H9 (cell line): ENCODE data around the gene NBEA. TPM values are rescaled to one million over a fixed set of nuclear protein-coding genes. Genes with fewer than 3 reads are reported as not detected.

Experiments
- DNase-seq: peaks from one replicate; pipeline ENCODE4 v3.0.0-alpha.2; 2017
- H2AFZ ChIP-seq: one replicate; pipeline ENCODE4 v1.6.1; 2013; ENCODE audit warnings: mild to moderate bottlenecking, low read length, control low read depth, moderate library complexity
- H2AK5ac ChIP-seq: 2 replicates; pipeline ENCODE4 v1.6.1; 2013; ENCODE audit warnings: low read length, control low read depth, mixed read lengths; ENCODE audit not compliant: insufficient read length
- H2BK120ac ChIP-seq: one replicate; pipeline ENCODE4 v1.6.1; 2013; ENCODE audit warnings: low read depth, mild to moderate bottlenecking, low read length, control low read depth, inconsistent platforms; ENCODE audit not compliant: poor library complexity, severe bottlenecking
- H2BK12ac ChIP-seq: 2 replicates; pipeline ENCODE4 v1.6.1; 2013; ENCODE audit warnings: low read length, control low read depth, mixed read lengths, low read depth; ENCODE audit not compliant: insufficient read length
- H2BK15ac ChIP-seq: 2 replicates; pipeline ENCODE4 v1.6.1; 2013; ENCODE audit warnings: low read depth, low read length, control low read depth
- H2BK20ac ChIP-seq: one replicate; pipeline ENCODE4 v1.6.1; 2013; ENCODE audit warnings: low read depth, mild to moderate bottlenecking, low read length, control low read depth, inconsistent platforms; ENCODE audit not compliant: poor library complexity, severe bottlenecking
- H2BK5ac ChIP-seq: 2 replicates; pipeline ENCODE4 v1.6.1; 2013; ENCODE audit warnings: low read length, control low read depth, mixed read lengths; ENCODE audit not compliant: insufficient read length
- H3K14ac ChIP-seq: 2 replicates; pipeline ENCODE4 v1.6.1; 2013; ENCODE audit warnings: low read length, control low read depth; ENCODE audit not compliant: insufficient read depth
- H3K18ac ChIP-seq: 2 replicates; pipeline ENCODE4 v1.6.1; 2013; ENCODE audit warnings: low read depth, mild to moderate bottlenecking, mixed read lengths, low read length, control low read depth; ENCODE audit not compliant: insufficient read length
- H3K23ac ChIP-seq: 2 replicates; pipeline ENCODE4 v1.6.1; 2013; ENCODE audit warnings: low read length, control low read depth, mixed read lengths, low read depth; ENCODE audit not compliant: insufficient read length
- H3K23me2 ChIP-seq: 2 replicates; pipeline ENCODE4 v1.6.1; 2013; ENCODE audit warnings: low read depth, mild to moderate bottlenecking, mixed read lengths, low read length, control low read depth; ENCODE audit not compliant: insufficient read length, poor library complexity, severe bottlenecking
- H3K27ac ChIP-seq: 2 replicates; pipeline ENCODE4 v1.5.1; 2013; ENCODE audit warnings: low read length, control low read depth, mixed read lengths, low read depth; ENCODE audit not compliant: insufficient read length
- H3K27me3 ChIP-seq: 2 replicates; pipeline ENCODE4 v1.6.1; 2013; ENCODE audit warnings: low read length, control low read depth, inconsistent platforms; ENCODE audit not compliant: insufficient read depth
- H3K4ac ChIP-seq: 2 replicates; pipeline ENCODE4 v1.6.1; 2013; ENCODE audit warnings: low read depth, mild to moderate bottlenecking, control low read depth, inconsistent platforms, low read length, moderate library complexity
- H3K4me1 ChIP-seq: 2 replicates; pipeline ENCODE4 v1.6.1; 2013; ENCODE audit warnings: low read length, control low read depth, inconsistent platforms; ENCODE audit not compliant: insufficient read depth
- H3K4me2 ChIP-seq: 2 replicates; pipeline ENCODE4 v1.6.1; 2013; ENCODE audit warnings: low read length, control low read depth, mixed read lengths; ENCODE audit not compliant: insufficient read length, insufficient read depth
- H3K56ac ChIP-seq: 2 replicates; pipeline ENCODE4 v1.6.1; 2013; ENCODE audit warnings: low read depth, mild to moderate bottlenecking, mixed read lengths, low read length, control low read depth; ENCODE audit not compliant: insufficient read length
- H3K79me1 ChIP-seq: 2 replicates; pipeline ENCODE4 v1.6.1; 2013; ENCODE audit warnings: low read depth, mild to moderate bottlenecking, moderate library complexity, low read length, control low read depth, inconsistent platforms; ENCODE audit not compliant: insufficient read depth, poor library complexity, severe bottlenecking
- H3K79me2 ChIP-seq: 2 replicates; pipeline ENCODE4 v1.6.1; 2013; ENCODE audit warnings: low read length, control low read depth, inconsistent platforms; ENCODE audit not compliant: insufficient read depth
- H3K9ac ChIP-seq: 2 replicates; pipeline ENCODE4 v1.6.1; 2013; ENCODE audit warnings: low read length, control low read depth, mixed read lengths; ENCODE audit not compliant: insufficient read length; ENCODE audit errors: extremely low read depth
- H3K9me3 ChIP-seq: one replicate; pipeline ENCODE4 v1.6.1; 2013; ENCODE audit warnings: low read depth, low read length, inconsistent platforms; ENCODE audit not compliant: control insufficient read depth
- H3T11ph ChIP-seq: one replicate; pipeline ENCODE4 v1.6.1; 2013; ENCODE audit warnings: mild to moderate bottlenecking, low read length, control low read depth, inconsistent platforms
- H4K20me1 ChIP-seq: one replicate; pipeline ENCODE4 v1.6.1; 2013; ENCODE audit not compliant: control insufficient read depth, insufficient read length, insufficient read depth
- H4K5ac ChIP-seq: 2 replicates; pipeline ENCODE4 v1.6.1; 2013; ENCODE audit warnings: low read depth, mild to moderate bottlenecking, mixed read lengths, low read length, control low read depth; ENCODE audit not compliant: insufficient read length
- H4K8ac ChIP-seq: replicated peaks from 2 replicates; pipeline ENCODE4 v1.6.1; 2013; ENCODE audit warnings: low read length, control low read depth, mixed read lengths, low read depth; ENCODE audit not compliant: insufficient read length
- H4K91ac ChIP-seq: 2 replicates; pipeline ENCODE4 v1.6.1; 2013; ENCODE audit warnings: low read depth, mild to moderate bottlenecking, moderate library complexity, mixed read lengths, low read length, control low read depth; ENCODE audit not compliant: insufficient read length
- H3K27ac Mint-ChIP-seq, 3 experiments: 2 replicates in 2 of 3; 3 replicates in 1 of 3; pipeline ENCODE4 v1.8.0; 2020 to 2021; ENCODE audit warnings: mixed read lengths in 3 of 3, mild to moderate bottlenecking in 1 of 3, moderate library complexity in 1 of 3
- H3K27me3 Mint-ChIP-seq: 2 replicates; pipeline ENCODE4 v1.8.0; 2021; ENCODE audit warnings: low read depth, mild to moderate bottlenecking, moderate library complexity, mixed read lengths
- H3K36me3 Mint-ChIP-seq, 3 experiments: 2 replicates in 2 of 3; 3 replicates in 1 of 3; pipeline ENCODE4 v1.8.0; 2020 to 2021; ENCODE audit warnings: low read depth in 3 of 3, mixed read lengths in 3 of 3; ENCODE audit not compliant: insufficient read depth in 1 of 3
- H3K4me1 Mint-ChIP-seq, 2 experiments: 2 replicates each; pipeline ENCODE4 v1.8.0; 2020; ENCODE audit warnings: mixed read lengths in 2 of 2
- H3K4me3 Mint-ChIP-seq, 2 experiments: 2 replicates in 1 of 2; 3 replicates in 1 of 2; pipeline ENCODE4 v1.8.0; 2020 to 2021; ENCODE audit warnings: mild to moderate bottlenecking in 2 of 2, mixed read lengths in 2 of 2, moderate library complexity in 1 of 2
- H3K9me3 Mint-ChIP-seq, 2 experiments: 2 replicates in 1 of 2; 3 replicates in 1 of 2; pipeline ENCODE4 v1.8.0; 2020; ENCODE audit warnings: mild to moderate bottlenecking in 2 of 2, mixed read lengths in 2 of 2, moderate library complexity in 1 of 2
- CTCF ChIP-seq: fragments of 200-600 bp; sonication (generic); conservative IDR thresholded peaks from 3 replicates; pipeline ENCODE4 v1.8.0; 2021; ENCODE audit warnings: antibody characterized with exemption, mild to moderate bottlenecking
- total RNA-seq: library from RNA; stranded (reverse); gene quantifications from 2 replicates; pipeline ENCODE4 v1.2.1, GENCODE V29; 2021

The NBEA gene
- total RNA-seq, 1 experiment from 2014 or later: 17.3 TPM

- no peak overlapping the region for H3K4me3 Mint-ChIP-seq
- DNase-seq: no peak
- H4K91ac ChIP-seq: no peak overlapping the region
- no peak overlapping the region for H2AFZ ChIP-seq
- no peaks in the 10 kb centered on the region for H4K20me1 ChIP-seq
- no peak overlapping the region for H3K18ac ChIP-seq
- H2BK20ac ChIP-seq: no peak overlapping the region
- H3K23ac ChIP-seq: no peak overlapping the region
- H3K79me1 ChIP-seq: no peaks in the 10 kb centered on the region
- no peak for TF ChIP-seq CTCF
- peaks cover 0 to 2% of the 10 kb centered on the region in 2 experiments; a peak in 2 of 4 replicates for H3K4me1 Mint-ChIP-seq
- no peak overlapping the region for H3T11ph ChIP-seq
- no peak overlapping the region for H2AK5ac ChIP-seq
- no peak overlapping the region for H3K4ac ChIP-seq
- H3K23me2 ChIP-seq: no peaks in the 10 kb centered on the region
- H3K14ac ChIP-seq: no peak overlapping the region
- H3K9me3 Mint-ChIP-seq: no peaks in the 10 kb centered on the region
- H4K5ac ChIP-seq: no peak overlapping the region
- no peaks in the 10 kb centered on the region for H3K79me2 ChIP-seq
- H2BK15ac ChIP-seq: no peak overlapping the region
- H2BK12ac ChIP-seq: no peak overlapping the region
- no peak overlapping the region for H3K4me2 ChIP-seq
- no peak overlapping the region for H3K27ac ChIP-seq
- no peak overlapping the region for H2BK120ac ChIP-seq
- no peaks in the 10 kb centered on the region for H3K27me3 ChIP-seq
- H4K8ac ChIP-seq: no peak overlapping the region
- no peak overlapping the region for H2BK5ac ChIP-seq
- no peaks in the 10 kb centered on the region for H3K36me3 Mint-ChIP-seq
- no peak overlapping the region for H3K9ac ChIP-seq
- H3K9me3 ChIP-seq: no peaks in the 10 kb centered on the region
- no peaks in the 10 kb centered on the region for H3K27me3 Mint-ChIP-seq
- H3K4me1 ChIP-seq: no peaks in the 10 kb centered on the region
- no peak overlapping the region for H3K56ac ChIP-seq
- H3K27ac Mint-ChIP-seq: no peak overlapping the region
Observed at GRCh38 chr13:35379663-35380062, 437.6 kb downstream of the NBEA start.
